ENCODE results near the gene RTKN. TPM values are rescaled to one million over a fixed set of nuclear protein-coding genes. Genes with fewer than 3 reads are reported as not detected.

The RTKN gene
- total and polyA plus RNA-seq, 9 of the 15 experiments (the other 6 are each of a cell fraction or from before 2014, with no cell fraction given) = 0.14 to 6.9 (median 3.6) TPM

DNA sequence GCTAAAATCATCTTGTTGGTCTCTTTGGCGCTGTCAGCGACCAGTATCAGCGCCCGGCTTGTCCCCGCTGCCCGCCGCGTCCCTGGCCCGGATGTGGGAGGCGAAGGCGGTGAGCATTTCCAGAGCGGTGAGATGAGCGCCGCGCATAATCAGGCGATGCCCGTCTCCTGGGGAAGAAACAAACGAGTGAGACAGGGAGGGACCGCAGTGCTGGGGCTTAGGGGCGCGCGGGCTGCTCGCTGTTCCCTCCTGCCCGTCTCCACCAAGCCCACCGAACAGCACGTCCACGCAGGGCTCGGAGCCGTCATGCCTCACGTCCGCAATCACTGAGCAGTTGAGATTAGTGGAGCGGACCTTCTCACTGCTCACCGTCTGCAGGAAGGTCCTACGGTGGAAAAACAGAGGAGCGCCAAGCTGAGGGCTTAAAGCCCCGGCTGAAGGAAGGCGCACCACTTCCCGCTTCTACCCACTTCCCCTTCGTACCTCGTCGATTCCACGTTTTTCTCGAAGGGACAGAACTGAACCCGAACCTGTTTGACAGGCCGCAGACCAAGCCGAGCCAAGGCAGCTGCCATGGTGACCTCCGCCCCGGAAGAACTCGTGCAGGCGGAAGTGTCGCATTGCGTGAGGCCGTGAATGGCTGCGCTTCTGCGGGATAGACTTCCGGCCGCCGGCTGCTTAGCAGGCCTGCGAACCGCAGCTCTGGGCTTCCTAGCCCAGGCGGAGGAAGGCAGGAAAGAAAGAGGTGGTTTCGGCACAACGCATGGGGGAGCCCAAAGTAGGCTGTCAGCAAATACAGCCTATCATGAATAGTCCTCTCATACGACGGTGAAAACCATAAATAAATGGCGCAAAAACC lies 30.6 kb upstream of the RTKN start, which contains the start of gene MRPL53 (continued):
- peak; percentile 67 to 69; a peak in 3 of 4 replicates for TF ChIP-seq KDM1A (IDR thresholded peaks at IDR 0.05)
- peak; percentile 89 for TF ChIP-seq ELF1 (tag; IDR thresholded peaks at IDR 0.05)
- TF ChIP-seq CCAR2 (IDR thresholded peaks at IDR 0.05; ENCODE audit: low read depth, low read length) = no peak
- peak; percentile 92 for TF ChIP-seq ELF2 (CRISPR knock-in tag; IDR thresholded peaks at IDR 0.05)
- TF ChIP-seq, protein P1, sequence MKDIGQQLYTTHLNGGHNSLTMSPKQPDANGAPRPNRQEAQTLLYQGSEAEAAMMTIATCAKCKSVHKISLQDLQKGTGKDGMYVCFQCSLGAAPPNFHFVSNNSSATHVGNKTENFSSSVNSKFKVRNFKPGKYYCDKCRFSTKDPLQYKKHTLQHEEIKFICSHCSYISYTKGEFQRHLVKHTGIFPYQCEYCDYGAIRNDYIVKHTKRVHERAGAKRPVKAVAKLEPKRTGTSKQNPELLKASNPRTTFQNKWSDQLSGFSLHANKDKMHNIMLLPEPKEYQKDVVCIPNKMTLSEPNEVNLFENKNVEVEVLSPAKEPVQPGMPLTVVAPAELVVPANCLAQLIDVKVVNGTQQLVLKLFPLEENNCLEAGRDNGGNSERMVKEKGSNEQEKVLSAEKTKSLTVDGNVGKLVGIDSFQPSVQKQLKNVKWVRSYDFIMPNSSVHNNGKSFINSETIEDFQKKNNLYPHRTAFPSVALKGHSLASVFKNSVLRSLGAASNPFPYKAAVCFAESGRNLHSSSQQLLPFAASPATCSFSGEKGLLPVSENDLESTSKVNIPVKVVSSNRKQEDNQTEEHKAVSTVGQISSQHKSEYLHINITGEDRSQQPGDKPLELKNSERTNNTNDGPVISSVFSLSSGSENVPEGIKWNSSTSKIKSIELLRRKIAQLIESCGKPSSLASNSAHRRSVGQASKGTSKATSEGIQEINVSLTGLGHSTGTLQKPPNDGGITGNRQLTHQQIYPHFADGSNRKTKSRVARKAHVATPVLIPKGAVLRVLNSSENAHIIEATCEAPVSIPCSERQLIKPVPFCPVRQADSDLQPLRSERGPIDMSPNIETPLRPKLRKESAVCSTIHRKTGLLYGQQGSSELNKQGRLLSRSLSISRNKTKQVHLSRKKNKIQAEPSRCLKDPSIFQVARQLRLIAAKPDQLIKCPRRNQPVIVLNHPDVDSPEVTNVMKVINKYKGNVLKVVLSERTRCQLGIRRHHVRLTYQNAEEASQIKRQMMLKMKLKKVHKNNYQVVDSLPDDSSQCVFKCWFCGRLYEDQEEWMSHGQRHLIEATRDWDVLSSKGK (CRISPR knock-in tag; IDR thresholded peaks at IDR 0.05) = no peak
- peak; percentile 78; the same call in 1 of the 2 replicates for TF ChIP-seq HEY1 (CRISPR knock-in tag; IDR thresholded peaks at IDR 0.05; ENCODE audit: borderline replicate concordance)
- TF ChIP-seq, protein P2, sequence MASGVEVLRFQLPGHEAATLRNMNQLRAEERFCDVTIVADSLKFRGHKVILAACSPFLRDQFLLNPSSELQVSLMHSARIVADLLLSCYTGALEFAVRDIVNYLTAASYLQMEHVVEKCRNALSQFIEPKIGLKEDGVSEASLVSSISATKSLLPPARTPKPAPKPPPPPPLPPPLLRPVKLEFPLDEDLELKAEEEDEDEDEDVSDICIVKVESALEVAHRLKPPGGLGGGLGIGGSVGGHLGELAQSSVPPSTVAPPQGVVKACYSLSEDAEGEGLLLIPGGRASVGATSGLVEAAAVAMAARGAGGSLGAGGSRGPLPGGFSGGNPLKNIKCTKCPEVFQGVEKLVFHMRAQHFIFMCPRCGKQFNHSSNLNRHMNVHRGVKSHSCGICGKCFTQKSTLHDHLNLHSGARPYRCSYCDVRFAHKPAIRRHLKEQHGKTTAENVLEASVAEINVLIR (CRISPR knock-in tag; IDR thresholded peaks at IDR 0.05) = peak; percentile 71
- peak in 1 of 2 experiments; percentile 39; a peak in 1 of 4 replicates for TF ChIP-seq SIX5 (IDR thresholded peaks at IDR 0.05; ENCODE audit: borderline replicate concordance in 1 of 2, insufficient read depth in 1 of 2, low read depth in 1 of 2, low read length in 2 of 2)
- TF ChIP-seq, protein P3, sequence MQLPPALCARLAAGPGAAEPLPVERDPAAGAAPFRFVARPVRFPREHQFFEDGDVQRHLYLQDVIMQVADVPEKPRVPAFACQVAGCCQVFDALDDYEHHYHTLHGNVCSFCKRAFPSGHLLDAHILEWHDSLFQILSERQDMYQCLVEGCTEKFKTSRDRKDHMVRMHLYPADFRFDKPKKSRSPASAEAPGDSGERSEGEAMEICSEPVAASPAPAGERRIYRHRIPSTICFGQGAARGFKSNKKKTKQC (CRISPR knock-in tag; IDR thresholded peaks at IDR 0.05) = peak; percentile 68; the same call in 1 of the 2 replicates
- TF ChIP-seq, protein P4, sequence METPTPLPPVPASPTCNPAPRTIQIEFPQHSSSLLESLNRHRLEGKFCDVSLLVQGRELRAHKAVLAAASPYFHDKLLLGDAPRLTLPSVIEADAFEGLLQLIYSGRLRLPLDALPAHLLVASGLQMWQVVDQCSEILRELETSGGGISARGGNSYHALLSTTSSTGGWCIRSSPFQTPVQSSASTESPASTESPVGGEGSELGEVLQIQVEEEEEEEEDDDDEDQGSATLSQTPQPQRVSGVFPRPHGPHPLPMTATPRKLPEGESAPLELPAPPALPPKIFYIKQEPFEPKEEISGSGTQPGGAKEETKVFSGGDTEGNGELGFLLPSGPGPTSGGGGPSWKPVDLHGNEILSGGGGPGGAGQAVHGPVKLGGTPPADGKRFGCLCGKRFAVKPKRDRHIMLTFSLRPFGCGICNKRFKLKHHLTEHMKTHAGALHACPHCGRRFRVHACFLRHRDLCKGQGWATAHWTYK (CRISPR knock-in tag; IDR thresholded peaks at IDR 0.05) = 0 out of 2 replicates have a peak, but pooled peaks have one; percentile 64
- peak; percentile 72 for TF ChIP-seq HMGN3 (IDR thresholded peaks at IDR 0.05; ENCODE audit: borderline replicate concordance, extremely low read depth, insufficient read length, low read depth, low read length)
- no peak for TF ChIP-seq ZSCAN29 (IDR thresholded peaks at IDR 0.05)
- TF ChIP-seq, protein P5, sequence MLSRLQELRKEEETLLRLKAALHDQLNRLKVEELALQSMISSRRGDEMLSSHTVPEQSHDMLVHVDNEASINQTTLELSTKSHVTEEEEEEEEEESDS (CRISPR knock-in tag; IDR thresholded peaks at IDR 0.05) = no peak
- peak; percentile 32; the same call in 1 of the 2 replicates for TF ChIP-seq FOSL1 (tag; conservative IDR thresholded peaks at IDR 0.05)
- 0 out of 2 replicates have a peak, but pooled peaks have one; percentile 50 for TF ChIP-seq RFX7 (CRISPR knock-in tag; IDR thresholded peaks at IDR 0.05)
- peak; percentile 87 for TF ChIP-seq HDAC2 (IDR thresholded peaks at IDR 0.05)
- TF ChIP-seq, protein P6, sequence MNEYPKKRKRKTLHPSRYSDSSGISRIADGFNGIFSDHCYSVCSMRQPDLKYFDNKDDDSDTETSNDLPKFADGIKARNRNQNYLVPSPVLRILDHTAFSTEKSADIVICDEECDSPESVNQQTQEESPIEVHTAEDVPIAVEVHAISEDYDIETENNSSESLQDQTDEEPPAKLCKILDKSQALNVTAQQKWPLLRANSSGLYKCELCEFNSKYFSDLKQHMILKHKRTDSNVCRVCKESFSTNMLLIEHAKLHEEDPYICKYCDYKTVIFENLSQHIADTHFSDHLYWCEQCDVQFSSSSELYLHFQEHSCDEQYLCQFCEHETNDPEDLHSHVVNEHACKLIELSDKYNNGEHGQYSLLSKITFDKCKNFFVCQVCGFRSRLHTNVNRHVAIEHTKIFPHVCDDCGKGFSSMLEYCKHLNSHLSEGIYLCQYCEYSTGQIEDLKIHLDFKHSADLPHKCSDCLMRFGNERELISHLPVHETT (CRISPR knock-in tag; conservative IDR thresholded peaks at IDR 0.05 in 1 of 2, IDR thresholded peaks at IDR 0.05 in 1 of 2) = peak in 1 of 2 experiments; percentile 64; a peak in 1 of 4 replicates

Measured in K562 (cell line).